Omental fat pad (tissue), 4 donors: ENCODE measurements around the gene SLC49A4. TPM values are rescaled to one million over a fixed set of nuclear protein-coding genes. Genes with fewer than 3 reads are reported as not detected.

Experiments
- ATAC-seq: fragments of 150-250 bp; one replicate; pipeline ENCODE4 v1.9.1; 2016; ENCODE audit warnings: mild to moderate bottlenecking, moderate library complexity; ENCODE audit not compliant: low FRiP score
- DNase-seq: peaks from one replicate; pipeline ENCODE4 v3.0.0-alpha.2; 2019; ENCODE audit warnings: low spot score
- CTCF ChIP-seq, 3 donors: fragments of 450-650 bp; IDR thresholded peaks; one replicate each; pipeline ENCODE4 v1.5.1; 2016 to 2017; ENCODE audit warnings: antibody characterized with exemption in 3 of 3, mild to moderate bottlenecking in 3 of 3, moderate library complexity in 2 of 3
- total RNA-seq, 4 donors: library from RNA; depleted of rRNA; stranded (reverse); fragments of >200 nt; gene quantifications; one replicate each; pipeline ENCODE4 v1.1.0, GENCODE V29; 2016

SLC49A4 gene
- total RNA-seq, 4 donors from 2014 or later: 14.2 to 21.2 (median 19.7) TPM

- ATAC-seq: no peak
- no peak for DNase-seq
- TF ChIP-seq CTCF (IDR thresholded peaks at IDR 0.05): no peak
Observed at GRCh38 chr3:122921791-122922651, 127.2 kb downstream of the SLC49A4 start.

GRCh38 chr3:122923611-122924010, 128.7 kb downstream of the SLC49A4 start:
- DNase-seq: no peak
- ATAC-seq: no peak
- no peak for TF ChIP-seq CTCF (IDR thresholded peaks at IDR 0.05)

GRCh38 chr3:122924056-122924455, 129.2 kb downstream of the SLC49A4 start:
- DNase-seq (no peak), ATAC-seq (no peak)
- no peak for TF ChIP-seq CTCF (IDR thresholded peaks at IDR 0.05)

GRCh38 chr3:122925756-122926155, 130.9 kb downstream of the SLC49A4 start:
- ATAC-seq (no peak), DNase-seq (no peak)
- no peak for TF ChIP-seq CTCF (IDR thresholded peaks at IDR 0.05)

GRCh38 chr3:122926322-122926721, 131.5 kb downstream of the SLC49A4 start:
- ATAC-seq (no peak), DNase-seq (no peak)
- no peak for TF ChIP-seq CTCF (IDR thresholded peaks at IDR 0.05)

- DNase-seq (no peak), ATAC-seq (no peak)
- TF ChIP-seq CTCF (IDR thresholded peaks at IDR 0.05): no peak
Observed at GRCh38 chr3:122926811-122927210, 131.9 kb downstream of the SLC49A4 start.

GRCh38 chr3:122927726-122928125, 132.9 kb downstream of the SLC49A4 start:
- no peak for ATAC-seq
- no peak for TF ChIP-seq CTCF (IDR thresholded peaks at IDR 0.05)
- DNase-seq: no peak
